Activated T-cell treated with anti-CD3 and anti-CD28 coated beads, Interleukin-2, amount 50 U/mL, for 1 hour (primary cell): ENCODE measurements around the gene MAP2K2.
A peak's percentile ranks its signal among the peaks of the same experiment; 100 is the strongest.

Experiments
- DNase-seq: peaks from one replicate; pipeline ENCODE4 v3.0.0-alpha.2; 2020

The MAP2K2 gene

DNA sequence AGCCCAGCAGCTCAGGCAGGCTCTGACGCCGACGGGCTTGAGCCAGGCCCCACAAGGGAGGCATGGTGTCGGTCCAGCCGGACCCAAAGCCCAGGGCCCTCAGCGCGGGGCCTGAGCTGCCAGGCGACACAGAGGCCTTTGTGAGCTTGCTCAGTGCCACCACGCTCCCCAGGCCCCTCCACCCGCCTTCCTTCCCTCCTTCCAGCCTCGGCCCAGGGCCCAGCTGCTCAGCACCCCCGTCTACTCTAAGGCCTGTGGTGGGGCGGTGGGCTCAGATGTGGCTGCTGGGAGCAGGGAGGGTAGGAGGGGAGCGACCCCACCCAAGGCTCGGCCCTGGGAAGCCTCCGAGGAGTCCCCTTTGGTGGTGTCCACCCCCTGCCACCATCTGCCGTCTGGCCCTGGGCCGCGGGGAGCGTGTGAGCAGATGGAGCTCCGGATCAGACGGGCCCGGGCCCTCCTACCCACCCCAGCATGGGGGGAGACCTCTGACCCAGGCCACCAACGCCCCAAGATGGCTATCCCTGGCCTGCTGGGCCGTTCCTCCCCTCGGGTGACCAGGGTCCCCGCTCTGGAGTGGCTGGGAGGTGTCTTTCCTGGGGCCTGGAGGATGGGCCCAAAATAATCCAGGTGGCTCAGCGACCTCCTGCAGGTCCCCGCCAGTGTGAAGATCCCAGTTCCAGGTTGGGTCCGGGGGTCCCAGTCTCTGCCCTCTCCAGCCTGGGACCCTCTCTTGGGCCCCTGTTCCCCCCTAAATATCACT, 65.0 kb downstream of the MAP2K2 start:
- DNase-seq, result no peak

DNA sequence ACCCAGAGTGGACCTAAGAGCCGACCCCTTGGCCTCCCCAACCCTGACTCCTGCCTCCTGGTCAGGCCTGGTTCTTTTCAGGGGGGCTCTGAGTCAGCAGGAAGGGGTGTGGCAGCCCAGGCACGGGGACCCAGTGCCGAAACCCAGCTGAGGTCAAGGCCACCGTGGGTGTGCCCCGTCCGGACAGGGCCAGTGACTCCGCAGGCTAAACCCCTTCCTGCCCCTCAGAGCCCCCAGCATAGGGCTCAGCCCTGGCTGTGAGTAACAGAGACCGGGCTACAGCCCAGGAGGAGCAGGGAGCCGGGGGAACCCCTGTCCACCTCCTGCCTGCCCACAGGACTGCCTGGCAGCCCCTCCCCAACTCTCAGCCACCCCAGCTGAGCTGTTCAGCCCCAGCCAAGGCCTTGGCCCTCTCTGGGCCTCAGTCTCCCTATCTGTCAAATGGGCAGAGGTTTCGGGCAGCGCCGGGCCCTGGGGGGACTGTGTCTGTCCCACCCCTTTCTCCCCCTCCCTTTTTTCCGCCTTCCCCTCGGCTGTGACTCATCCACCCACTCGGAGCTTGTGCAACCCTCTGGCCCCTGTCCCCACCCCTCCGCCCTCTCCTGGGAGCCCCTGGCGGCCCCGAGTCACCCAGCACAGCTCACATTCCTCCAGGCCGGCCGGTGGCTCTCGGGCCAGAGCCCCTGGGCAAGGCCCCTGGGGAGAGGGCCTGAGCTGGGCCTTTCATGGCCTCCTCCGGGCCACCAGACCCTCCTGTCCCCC, 65.8 kb downstream of the MAP2K2 start:
- DNase-seq, result peak; percentile 62

DNA sequence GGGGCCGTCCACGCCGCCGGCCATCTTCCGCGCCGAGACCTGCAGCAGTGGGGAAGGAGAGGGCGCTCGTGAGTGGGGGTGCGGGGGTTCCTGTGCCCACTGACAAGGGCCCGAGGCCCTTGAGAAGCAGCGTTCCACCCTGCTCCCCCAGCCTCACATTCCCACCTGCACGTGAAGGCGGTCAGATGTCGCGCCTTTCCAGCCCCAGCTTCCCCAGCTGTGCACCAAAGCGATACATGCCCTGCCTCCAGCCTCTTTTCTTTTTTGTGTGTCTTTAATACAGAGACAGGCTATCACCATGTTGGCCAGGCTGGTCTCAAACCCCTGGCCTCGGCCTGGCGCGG, 68.7 kb downstream of the MAP2K2 start:
- DNase-seq, result no peak

DNA sequence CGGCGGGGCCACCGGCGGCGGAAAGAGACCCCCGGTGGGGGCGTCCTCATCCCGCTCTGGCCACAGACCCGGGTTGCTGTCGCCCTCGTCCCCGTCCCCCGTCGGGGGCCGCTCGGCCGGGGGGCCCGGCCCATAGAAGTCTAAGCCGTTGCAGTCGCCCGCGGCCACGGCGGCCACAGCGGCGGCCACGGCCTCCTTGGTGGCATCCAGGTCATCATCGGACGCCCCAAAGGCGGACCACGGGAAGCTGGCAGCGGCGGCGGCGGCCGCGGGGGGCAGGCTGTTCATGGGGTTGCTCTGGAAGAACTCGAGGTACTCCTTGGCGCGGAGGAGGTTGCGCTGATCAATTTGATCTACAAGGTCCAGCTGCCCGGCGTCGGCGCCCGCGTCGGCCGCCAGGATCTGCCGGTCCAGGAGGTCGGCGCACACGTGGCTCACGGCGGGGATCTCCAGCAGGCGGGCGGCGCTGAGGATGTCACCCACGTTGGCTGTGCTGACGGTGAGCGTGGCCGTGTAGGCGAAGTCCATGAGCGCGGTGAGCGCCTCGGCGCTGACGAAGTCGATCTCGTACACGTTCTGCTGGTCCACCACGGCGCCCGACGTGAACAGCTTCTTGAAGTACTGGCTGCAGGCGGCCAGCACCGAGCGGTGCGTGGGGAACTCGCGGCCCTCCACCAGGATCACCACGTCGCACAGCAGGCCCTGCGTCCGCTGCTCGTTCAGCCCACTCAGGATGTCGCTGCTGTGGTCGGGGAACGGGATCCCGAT, 69.3 kb downstream of the MAP2K2 start:
- no peak for DNase-seq

DNA sequence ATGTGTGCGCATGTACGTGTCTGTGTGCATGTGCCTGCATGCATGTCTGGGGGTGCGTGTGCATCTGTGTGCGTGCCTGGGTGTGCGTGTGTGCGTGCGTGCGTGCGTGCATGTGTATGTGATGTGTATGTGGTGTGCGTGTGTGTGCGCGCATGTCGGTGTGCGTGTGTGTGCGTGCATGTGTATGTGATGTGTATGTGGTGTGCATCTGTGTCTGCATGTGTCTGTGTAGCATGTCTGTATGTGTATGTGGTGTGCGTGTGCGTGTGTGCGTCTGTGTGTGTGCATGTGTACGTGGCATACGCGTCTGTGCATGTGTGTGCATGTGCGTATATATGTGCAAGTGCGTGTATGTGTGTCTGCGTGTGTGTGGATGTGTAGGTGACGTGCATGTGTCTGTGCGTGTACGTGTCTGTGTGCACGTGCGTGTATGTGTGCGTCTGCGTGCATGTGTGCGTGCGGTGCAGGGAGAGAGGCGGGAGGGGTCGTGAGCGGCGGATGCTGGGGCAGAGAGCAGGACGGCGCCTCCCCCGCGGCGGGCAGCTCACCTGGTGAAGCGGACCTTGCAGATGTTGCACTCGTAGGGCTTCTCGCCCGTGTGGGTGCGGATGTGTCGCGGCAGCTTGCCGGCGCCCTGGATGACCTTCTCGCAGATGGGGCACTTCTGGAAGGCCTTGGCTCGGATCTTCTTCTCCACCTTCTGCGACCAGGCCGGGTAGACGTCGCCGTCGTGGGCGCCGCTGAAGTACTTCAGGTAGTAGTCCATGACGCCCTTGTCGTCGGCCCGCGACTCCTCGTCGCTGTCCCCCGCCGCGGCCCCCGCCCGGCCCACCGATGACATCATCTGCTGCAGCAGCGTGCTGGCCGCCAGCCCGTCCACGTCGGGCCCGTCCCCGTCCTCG, 70.2 kb downstream of the MAP2K2 start:
- no peak for DNase-seq

DNA sequence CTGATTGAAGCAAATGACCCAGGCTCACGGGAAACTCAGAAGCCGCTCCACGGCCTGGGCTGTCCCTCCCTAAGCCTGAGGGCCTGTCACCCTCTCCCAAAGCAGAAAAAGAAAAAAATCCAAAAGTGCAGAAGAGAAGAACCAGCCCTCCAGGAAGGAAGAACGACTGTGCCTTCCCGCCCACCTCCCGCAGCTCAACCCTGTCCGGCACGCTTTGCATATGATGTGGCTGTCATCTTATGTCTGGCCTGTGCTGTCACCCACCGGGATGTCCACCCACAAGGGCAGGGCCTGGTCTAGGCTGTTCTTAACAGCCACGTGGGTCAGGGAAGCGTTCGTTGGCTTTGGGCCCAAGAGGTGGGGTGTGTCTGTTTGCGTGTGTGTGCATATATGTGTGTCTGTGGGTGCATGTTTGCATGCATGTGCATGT, 70.9 kb downstream of the MAP2K2 start:
- no peak for DNase-seq

DNA sequence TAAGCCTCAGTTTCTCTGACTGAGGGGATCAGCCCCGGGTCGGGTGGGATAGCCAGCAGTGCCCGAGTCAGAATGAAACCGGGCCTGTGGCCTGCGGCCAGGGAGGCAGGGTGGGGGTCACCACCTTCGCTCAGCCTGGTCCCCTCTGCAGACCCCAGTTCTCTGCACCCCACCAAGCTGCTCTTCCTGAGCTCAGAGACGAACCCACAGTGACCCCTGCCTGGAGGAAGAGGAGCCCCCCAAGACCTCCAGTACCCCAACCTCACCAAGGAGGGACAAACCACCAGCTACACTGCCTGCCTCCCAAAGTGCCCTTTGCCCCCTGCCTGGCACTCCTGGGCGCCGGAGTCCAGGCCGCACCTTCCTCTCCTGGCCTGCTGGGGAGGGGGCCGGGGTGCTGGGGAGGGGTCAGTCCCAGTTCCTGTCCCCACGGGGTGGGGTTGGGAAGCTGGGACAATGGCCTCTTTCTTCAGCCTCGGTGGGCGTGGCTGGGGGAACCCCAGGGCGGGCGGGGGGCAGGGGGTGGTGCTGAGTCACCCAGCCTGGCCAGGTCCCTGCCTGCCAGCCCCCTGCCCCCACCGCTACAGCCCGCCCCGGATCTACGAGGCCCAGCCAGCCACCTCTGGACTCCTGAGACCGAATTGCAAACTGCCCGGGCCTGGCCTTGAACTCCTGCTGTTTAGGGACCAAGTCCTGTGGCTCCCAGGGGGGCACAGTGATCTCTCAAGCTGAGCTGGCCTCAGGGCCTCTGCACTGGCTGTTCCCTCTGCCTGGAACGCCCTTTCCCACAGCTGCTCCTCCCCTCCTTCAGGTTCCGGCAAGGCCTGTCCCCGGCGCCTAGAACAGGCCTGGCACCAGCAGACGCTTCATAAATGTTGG, 71.6 kb downstream of the MAP2K2 start:
- DNase-seq, result no peak

DNA sequence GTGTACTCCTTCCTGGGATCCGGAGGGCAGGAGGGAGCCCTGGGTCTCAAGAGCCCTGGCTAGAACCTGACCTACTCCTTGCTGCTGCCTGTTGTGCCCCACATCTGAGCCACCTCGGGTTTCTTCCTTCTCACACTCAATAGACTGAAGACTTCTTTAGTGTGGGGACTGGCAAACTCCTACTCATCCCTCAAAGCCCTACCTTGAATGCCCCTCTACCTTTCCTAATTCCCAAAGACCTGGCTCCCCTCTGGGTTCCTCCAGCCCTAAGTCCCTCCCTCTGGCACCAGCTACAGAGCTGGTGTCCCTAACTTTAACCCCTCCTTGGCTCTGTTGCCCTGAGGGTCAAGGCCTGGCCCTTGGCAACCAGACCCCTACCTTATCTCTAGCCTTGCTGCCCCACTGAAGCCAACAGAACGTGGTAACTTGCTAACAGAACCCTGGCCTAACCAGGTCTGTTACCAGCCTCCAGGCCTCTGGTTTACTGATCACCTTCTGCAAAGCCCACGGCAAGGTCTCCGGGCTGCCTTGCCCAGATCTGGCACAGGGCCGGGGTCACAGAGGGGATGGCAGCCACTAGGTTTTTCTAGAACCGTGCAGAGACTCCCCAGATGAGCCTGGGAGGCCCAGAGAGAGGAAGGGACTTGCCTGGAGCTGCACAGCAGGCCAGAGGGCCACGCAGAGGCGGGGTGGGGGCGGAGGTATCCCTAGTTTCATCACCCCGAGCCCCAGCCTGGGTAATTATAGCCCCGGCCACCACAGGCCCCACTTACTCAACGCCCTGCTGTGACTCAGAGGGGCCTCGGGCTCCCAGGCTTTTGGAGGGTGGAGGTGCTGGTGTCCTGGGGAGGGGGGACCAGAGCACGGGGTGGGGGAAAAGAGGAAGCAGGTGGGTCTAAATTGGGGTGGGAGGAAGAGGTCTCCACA, 72.5 kb downstream of the MAP2K2 start:
- no peak for DNase-seq

DNA sequence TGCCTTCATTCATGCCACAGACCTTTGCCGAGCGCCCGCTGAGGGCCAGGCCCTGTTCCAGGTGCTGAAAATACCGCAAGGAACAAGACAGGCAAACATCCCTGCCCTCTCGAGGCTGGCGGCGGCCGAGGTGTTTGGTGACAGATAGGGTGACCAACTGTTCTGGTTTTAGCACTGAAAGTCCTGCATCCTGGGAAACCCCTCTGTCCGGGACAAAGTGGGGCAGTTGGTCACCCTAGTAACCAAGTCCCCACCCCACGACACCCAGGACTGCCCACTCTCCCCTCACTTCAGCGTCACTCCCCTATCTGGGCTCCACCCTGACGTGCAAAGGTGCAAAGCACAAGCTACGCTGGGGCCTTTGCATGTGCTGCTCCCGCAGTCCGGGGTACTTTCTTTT, 74.5 kb downstream of the MAP2K2 start:
- no peak for DNase-seq

DNA sequence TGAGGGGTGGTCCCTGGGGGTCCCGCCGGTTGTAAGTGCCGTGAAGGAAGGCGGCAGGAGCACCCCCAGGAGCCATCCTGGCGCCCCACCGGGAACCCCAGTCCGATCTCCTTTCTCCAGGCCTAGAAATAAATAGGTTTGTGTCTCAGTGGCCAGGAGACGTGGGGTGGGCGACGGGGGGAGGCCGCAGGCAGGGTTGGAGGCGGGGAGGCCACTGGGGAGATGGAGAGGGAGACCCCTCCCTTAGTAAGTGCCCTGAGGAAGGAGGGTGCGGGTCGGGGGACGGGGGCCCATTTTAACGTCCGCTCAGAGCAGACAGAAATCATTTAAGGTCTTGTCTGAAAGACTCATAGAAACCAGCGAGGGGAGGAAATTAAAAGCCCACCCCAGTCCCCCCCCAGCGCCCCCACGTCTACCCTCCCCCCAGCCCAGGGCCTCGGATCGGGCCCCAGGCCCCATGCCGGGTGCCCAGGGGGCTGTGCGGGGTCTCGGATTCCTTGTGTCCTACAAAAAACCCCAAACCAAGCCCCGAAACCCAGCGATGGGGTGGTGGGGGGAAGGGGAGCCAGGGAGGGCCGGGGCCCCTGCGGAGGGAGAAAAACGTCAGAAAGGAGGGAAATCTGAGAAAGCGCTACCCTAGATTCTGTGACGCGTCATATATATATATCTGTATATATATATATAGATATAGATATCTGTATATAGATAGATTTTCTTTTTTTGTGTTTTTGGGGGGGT, 76.8 kb downstream of the MAP2K2 start:
- DNase-seq, result no peak

DNA sequence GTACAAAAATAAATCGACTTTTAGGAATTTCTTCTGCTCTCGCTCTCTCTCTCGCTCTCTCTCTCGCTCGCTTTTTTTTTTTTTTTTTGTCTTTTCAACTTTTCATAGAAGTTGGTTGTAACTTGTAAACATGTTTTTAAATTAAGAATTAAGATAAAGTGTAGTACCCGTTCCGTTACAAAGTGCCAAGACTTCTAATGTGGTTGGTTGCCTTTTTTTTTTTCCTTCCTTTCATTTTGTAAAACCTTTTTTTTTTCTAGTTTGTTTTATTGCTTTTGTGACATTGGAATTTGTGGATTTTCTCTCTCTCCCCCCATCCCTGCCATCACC, 77.6 kb downstream of the MAP2K2 start:
- DNase-seq, result no peak

DNA sequence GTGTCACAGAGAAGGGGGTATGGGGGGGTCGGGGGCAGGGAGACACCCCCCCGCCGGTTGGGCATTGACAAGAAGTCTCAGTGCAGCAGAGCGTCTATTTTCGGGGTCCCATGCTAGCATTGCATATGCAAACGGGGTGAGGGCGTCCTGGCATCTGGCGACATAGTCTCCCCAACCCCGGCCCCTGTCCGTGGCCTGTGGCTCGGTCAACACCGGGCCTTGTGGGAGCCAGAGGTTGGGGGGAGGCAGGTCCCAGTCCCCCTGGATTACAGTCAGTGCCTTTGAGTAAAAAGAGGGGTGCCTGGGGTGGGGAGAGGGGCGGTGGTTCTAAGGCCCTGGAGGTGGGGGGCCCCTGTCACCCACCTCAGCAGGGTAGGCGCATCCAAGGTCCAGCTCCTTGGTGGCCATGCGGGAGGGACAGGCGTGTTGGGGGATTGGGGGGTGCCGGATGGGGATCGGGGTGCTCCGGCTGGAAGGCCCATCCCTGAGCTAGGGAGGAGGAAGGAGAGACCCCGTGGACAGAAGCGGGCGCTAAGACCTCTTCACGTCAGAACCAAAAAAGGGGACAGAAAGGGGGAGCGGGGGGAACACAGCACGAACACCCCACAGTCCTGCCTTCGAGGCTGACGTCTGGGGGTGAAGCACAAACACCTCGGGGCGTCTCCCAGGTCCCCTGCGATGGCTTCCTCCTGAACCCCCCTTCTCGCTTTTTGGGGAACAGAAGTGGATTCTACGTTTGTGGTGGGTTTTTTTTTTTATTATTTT, 78.1 kb downstream of the MAP2K2 start:
- no peak for DNase-seq

DNA sequence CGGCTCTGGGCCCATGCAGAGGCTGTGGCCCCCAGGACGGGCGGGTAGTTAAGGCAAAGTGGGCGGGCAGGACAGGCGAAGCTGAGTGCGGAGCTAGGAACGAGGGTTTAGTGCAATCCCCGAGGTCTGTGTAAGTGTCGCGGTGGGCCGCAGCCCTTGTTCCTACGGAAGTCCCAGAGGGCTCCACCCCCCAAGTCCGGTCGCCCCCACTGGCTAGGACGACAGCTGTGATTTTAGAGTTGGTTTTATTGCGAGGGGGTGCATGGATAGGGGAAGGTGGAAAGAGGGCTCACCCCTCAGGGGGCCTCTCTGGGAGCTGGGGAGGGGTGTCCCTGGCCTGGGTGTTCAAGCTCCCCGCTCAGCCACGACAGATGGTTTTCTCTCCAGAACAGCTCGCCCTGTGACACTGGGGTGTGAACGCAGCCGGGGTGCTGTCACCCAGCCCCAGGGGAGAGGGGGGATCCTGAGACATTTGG, 78.9 kb downstream of the MAP2K2 start:
- DNase-seq, result no peak

DNA sequence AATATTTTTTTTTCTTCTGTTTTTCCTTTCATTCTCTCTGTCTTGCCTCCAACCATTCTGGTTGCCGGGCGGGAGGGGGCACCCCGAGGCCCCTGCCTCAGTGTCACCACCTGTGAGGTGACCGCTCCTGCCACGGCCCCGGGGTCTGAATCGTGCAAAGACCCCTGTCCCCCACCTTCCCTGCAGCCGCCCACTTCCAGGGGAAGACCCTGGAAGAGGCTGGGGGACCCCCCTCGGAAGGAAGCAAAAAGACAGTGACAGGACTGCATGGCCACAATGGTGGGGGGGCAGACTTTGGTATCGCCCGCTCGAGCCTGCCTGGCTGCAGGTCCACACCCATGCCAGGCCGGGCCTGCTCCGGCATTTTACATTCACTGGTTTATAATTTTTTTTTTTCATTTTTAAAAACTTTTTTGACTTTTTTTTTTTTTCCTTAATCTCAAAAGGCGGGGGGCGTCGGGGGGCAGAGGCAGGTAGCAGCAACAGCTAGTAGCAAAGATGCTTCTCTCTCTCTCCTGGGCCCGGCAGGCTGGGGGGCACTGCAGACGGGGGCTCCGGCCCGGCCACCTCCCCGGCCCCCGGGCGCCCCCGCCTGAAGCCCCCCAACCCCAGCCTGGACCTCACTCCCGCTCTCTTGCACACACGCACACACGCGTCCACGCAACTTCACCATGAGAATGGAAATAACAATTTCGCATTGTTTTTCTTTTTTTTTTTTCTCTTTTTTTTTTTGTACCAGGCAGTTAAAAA, 79.8 kb downstream of the MAP2K2 start:
- no peak for DNase-seq

DNA sequence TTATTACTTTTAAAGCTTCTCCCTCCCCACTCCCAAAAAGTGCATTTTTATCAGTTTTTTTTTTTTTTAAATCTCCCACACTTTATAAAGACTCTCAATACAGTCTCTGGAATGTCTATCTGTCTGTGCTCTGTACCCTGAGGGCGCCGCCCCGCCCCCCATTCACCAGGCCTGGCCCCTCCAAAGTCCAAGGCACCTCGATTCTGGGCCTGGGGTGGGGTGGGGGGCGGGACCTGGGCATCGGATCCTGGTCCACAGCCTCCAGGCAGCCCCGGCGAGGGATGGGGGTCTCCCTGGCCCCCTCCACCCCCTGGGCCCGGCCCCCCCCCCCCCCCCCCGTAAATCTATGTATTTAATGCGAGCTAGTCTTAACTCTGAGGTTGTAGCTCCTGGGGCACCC, 80.5 kb downstream of the MAP2K2 start:
- DNase-seq, result no peak

DNA sequence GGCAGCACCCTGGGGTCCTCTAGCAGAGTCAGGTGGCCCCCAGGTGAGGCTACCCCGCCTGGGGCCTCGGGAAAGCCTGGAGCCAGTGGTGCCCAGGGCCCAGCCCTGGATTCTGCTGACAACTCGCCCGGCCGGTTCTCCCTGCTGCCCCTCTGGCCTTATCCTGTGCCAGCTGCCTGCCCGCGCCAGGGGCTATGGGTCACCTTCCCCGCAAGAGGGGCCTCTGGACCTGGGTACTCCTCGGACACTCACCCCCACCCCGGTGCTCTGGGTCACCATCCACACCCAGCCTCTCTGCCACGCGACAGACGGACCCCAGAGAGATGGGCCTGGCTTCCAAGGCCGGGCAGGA, 81.2 kb downstream of the MAP2K2 start:
- DNase-seq, result no peak

DNA sequence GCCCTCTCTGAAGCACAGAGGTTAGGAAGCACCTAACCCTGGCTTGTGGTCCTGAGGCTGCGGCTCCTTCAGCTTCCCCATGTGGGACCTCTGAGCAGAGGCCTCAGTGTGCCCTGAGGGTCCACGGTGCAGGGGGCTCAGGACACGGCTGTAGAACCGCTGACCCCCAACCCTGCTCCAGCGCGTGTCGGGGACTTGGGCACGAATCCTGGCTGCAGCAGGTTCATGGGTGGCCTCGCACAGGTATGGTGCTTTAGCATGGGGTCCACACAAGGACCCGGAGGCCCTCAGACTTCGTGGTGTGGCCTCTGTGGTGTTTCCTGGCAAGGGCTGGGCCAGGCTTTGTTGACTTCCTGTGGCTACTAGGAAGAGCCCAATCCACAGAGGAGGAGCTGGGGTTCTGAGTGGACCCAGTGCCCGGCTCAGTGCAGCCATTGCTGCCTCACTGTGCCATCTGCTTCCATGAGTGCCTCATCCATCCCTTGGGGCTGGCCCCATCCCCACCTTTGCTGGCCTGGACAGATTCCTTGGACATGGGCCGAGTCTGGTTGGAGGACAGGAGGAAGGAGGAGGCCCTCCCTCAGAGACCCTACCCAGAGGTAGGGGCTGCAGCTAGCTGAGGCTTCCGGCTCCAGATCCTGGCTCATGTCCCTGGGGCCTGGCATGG, 81.7 kb downstream of the MAP2K2 start:
- no peak for DNase-seq
